H1 (cell line): ENCODE results near the gene ADRB1. TPM values are rescaled to one million over a fixed set of nuclear protein-coding genes. Genes with fewer than 3 reads are reported as not detected.

Experiments used
- CTCF ChIA-PET: fragments of 300-600 bp; sonication (Branson Sonifier 250); formaldehyde crosslinking; loops from one replicate; lab custom pipeline; 2021; ENCODE audit not compliant: partially characterized antibody; lab: Charles Lee
- POLR2A ChIA-PET: fragments of 300-600 bp; sonication (Branson Sonifier 250); formaldehyde crosslinking; loops from one replicate; lab custom pipeline; 2021; ENCODE audit warnings: inconsistent platforms; ENCODE audit not compliant: partially characterized antibody; lab: Charles Lee
- DNase-seq, 2 experiments: peaks; one replicate each; pipeline versions ENCODE4 v3.0.0 to v3.0.0-alpha.2; 2010 to 2022; ENCODE audit warnings: low spot score in 2 of 2, low read depth in 1 of 2, mixed read lengths in 1 of 2
- FAIRE-seq: peaks from 2 replicates; lab custom pipeline; 2011; peaks lifted over from hg19 to GRCh38; lab: Jason Lieb, UNC
- H2AFZ ChIP-seq: 2 replicates; pipeline ENCODE4 v1.8.1; 2012; ENCODE audit warnings: low read length, inconsistent platforms
- H2AK5ac ChIP-seq: 2 replicates; pipeline ENCODE4 v1.6.1; 2013; ENCODE audit warnings: low read depth, low read length
- H2BK120ac ChIP-seq: replicated peaks from 2 replicates; pipeline ENCODE3; 2013; ENCODE audit warnings: low read depth, low read length, inconsistent platforms
- H2BK12ac ChIP-seq: 2 replicates; pipeline ENCODE4 v1.6.1; 2013; ENCODE audit warnings: low read depth, low read length
- H2BK15ac ChIP-seq: 2 replicates; pipeline ENCODE4 v1.6.1; 2013; ENCODE audit warnings: low read length
- H2BK20ac ChIP-seq: 2 replicates; pipeline ENCODE4 v1.6.1; 2013; ENCODE audit warnings: low read length
- H2BK5ac ChIP-seq: 2 replicates; pipeline ENCODE4 v1.6.1; 2013; ENCODE audit warnings: low read depth, low read length
- H3K14ac ChIP-seq: 2 replicates; pipeline ENCODE4 v1.6.1; 2013; ENCODE audit warnings: inconsistent platforms; ENCODE audit not compliant: insufficient read length
- H3K18ac ChIP-seq: 2 replicates; pipeline ENCODE4 v1.6.1; 2013; ENCODE audit warnings: low read length; ENCODE audit errors: extremely low read depth
- H3K23ac ChIP-seq: 2 replicates; pipeline ENCODE4 v1.6.1; 2013; ENCODE audit warnings: inconsistent platforms; ENCODE audit not compliant: insufficient read length
- H3K23me2 ChIP-seq: 2 replicates; pipeline ENCODE4 v1.6.1; 2013; ENCODE audit warnings: low read depth, low read length
- H3K27ac ChIP-seq: 2 replicates; pipeline ENCODE4 v1.6.1; 2011; ENCODE audit warnings: low read depth, low read length, inconsistent platforms
- H3K27me3 ChIP-seq, 4 experiments: replicated peaks in 1 of 4; 1 replicate in 1 of 4; 2 replicates in 3 of 4; pipeline versions ENCODE4 v1.6.1 to v1.8.1; 2011 to 2013; ENCODE audit warnings: low read length in 3 of 4, mild to moderate bottlenecking in 3 of 4, inconsistent platforms in 2 of 4, mixed read lengths in 2 of 4, moderate library complexity in 1 of 4; ENCODE audit not compliant: control insufficient read depth in 3 of 4, insufficient read depth in 3 of 4; ENCODE audit errors: extremely low read depth in 1 of 4
- H3K36me3 ChIP-seq, 4 experiments: 2 replicates each; pipeline versions ENCODE4 v1.6.1 to v1.8.1; 2011 to 2013; ENCODE audit warnings: mild to moderate bottlenecking in 4 of 4, low read length in 3 of 4, moderate library complexity in 2 of 4, control low read depth in 1 of 4, inconsistent platforms in 1 of 4; ENCODE audit not compliant: insufficient read depth in 4 of 4, control insufficient read depth in 2 of 4
- H3K4ac ChIP-seq: replicated peaks from 2 replicates; pipeline ENCODE3; 2013; ENCODE audit warnings: low read length, low read depth, mixed read lengths, inconsistent platforms; ENCODE audit not compliant: insufficient read length
- H3K4me1 ChIP-seq, 4 experiments: replicated peaks in 1 of 4; 1 replicate in 1 of 4; 2 replicates in 3 of 4; pipeline versions ENCODE4 v1.6.1 to v1.8.1; 2011 to 2013; ENCODE audit warnings: low read length in 3 of 4, inconsistent platforms in 2 of 4, mixed read lengths in 1 of 4; ENCODE audit not compliant: insufficient read depth in 4 of 4, control insufficient read depth in 3 of 4
- H3K4me2 ChIP-seq, 2 experiments: 2 replicates each; pipeline versions ENCODE4 v1.6.1 to v1.8.1; 2011 to 2013; ENCODE audit warnings: low read depth in 2 of 2, low read length in 2 of 2, control low read depth in 1 of 2, inconsistent platforms in 1 of 2, mild to moderate bottlenecking in 1 of 2; ENCODE audit not compliant: insufficient read depth in 1 of 2
- H3K4me3 ChIP-seq, 4 experiments: fragments of 200-600, 300-600 bp in 1 of 4; sonication (generic), shearing (Covaris generic), sonication (Bioruptor Twin) in 1 of 4; 2 replicates each; pipeline versions ENCODE4 v1.5.1 to v1.8.1; 2011 to 2016; ENCODE audit warnings: low read length in 4 of 4, low read depth in 3 of 4, control low read depth in 2 of 4, inconsistent platforms in 2 of 4, mild to moderate bottlenecking in 2 of 4, mixed read lengths in 1 of 4, moderate library complexity in 1 of 4; ENCODE audit not compliant: insufficient read depth in 2 of 4; ENCODE audit errors: extremely low read depth in 1 of 4
- H3K56ac ChIP-seq: replicated peaks from 2 replicates; pipeline ENCODE3; 2013; ENCODE audit warnings: low read depth, mild to moderate bottlenecking, mixed read lengths, low read length, inconsistent platforms; ENCODE audit not compliant: insufficient read length
- H3K79me1 ChIP-seq: 2 replicates; pipeline ENCODE4 v1.6.1; 2013; ENCODE audit warnings: low read depth, low read length, control low read depth
- H3K79me2 ChIP-seq, 2 experiments: 2 replicates each; pipeline versions ENCODE4 v1.6.1 to v1.8.1; 2012 to 2013; ENCODE audit warnings: low read length in 2 of 2, mild to moderate bottlenecking in 2 of 2, inconsistent platforms in 1 of 2; ENCODE audit not compliant: insufficient read depth in 2 of 2, control insufficient read depth in 1 of 2
- H3K9ac ChIP-seq, 4 experiments: replicated peaks in 1 of 4; 1 replicate in 1 of 4; 2 replicates in 3 of 4; pipeline versions ENCODE4 v1.6.1 to v1.8.1; 2011 to 2013; ENCODE audit warnings: low read depth in 3 of 4, low read length in 3 of 4, control low read depth in 2 of 4, mild to moderate bottlenecking in 2 of 4, moderate library complexity in 2 of 4, inconsistent platforms in 1 of 4; ENCODE audit errors: extremely low read depth in 1 of 4
- H3K9me3 ChIP-seq, 2 experiments: 2 replicates each; pipeline versions ENCODE4 v1.6.1 to v1.8.1; 2012 to 2013; ENCODE audit warnings: mild to moderate bottlenecking in 2 of 2, moderate library complexity in 2 of 2, control low read depth in 1 of 2, inconsistent platforms in 1 of 2, low read depth in 1 of 2, low read length in 1 of 2, mixed read lengths in 1 of 2; ENCODE audit not compliant: insufficient read depth in 2 of 2
- H4K20me1 ChIP-seq, 2 experiments: replicated peaks in 1 of 2; 2 replicates each; pipeline versions ENCODE3 to v1.8.1; 2011 to 2013; ENCODE audit warnings: inconsistent platforms in 2 of 2, low read length in 2 of 2, mild to moderate bottlenecking in 1 of 2; ENCODE audit not compliant: insufficient read depth in 2 of 2, control insufficient read depth in 1 of 2
- H4K5ac ChIP-seq: 2 replicates; pipeline ENCODE4 v1.6.1; 2013; ENCODE audit warnings: low read length, low read depth, mixed read lengths, inconsistent platforms; ENCODE audit not compliant: insufficient read length
- H4K8ac ChIP-seq: 2 replicates; pipeline ENCODE4 v1.8.0; 2013; ENCODE audit warnings: mild to moderate bottlenecking, moderate library complexity, low read length, inconsistent platforms; ENCODE audit not compliant: insufficient read depth; ENCODE audit errors: extremely low read depth
- H4K91ac ChIP-seq: replicated peaks from 2 replicates; pipeline ENCODE3; 2013; ENCODE audit warnings: low read length, mixed read lengths, inconsistent platforms; ENCODE audit not compliant: insufficient read length
- ATF2 ChIP-seq: IDR thresholded peaks from 2 replicates; pipeline ENCODE4 v1.6.1; 2012; ENCODE audit warnings: low read length, inconsistent platforms
- BCL11A ChIP-seq, 2 experiments: IDR thresholded peaks; one replicate each; pipeline ENCODE4 v1.6.1; 2011; ENCODE audit warnings: low read depth in 2 of 2, low read length in 2 of 2, mild to moderate bottlenecking in 2 of 2
- CTBP2 ChIP-seq: IDR thresholded peaks from 2 replicates; pipeline ENCODE4 v1.7.0; 2011; ENCODE audit warnings: borderline replicate concordance, mild to moderate bottlenecking, moderate library complexity, mixed read lengths, low read length; ENCODE audit not compliant: insufficient read depth, insufficient read length
- FOSL1 ChIP-seq: IDR thresholded peaks from 2 replicates; pipeline ENCODE4 v1.6.1; 2011; ENCODE audit warnings: mild to moderate bottlenecking, low read depth, low read length, moderate library complexity; ENCODE audit not compliant: insufficient read depth
- JUND ChIP-seq: IDR thresholded peaks from 2 replicates; pipeline ENCODE4 v1.6.1; 2011; ENCODE audit warnings: mild to moderate bottlenecking, improper control_type of control experiment, low read length
- TBP ChIP-seq: IDR thresholded peaks from 2 replicates; pipeline ENCODE4 v1.6.1; 2011; ENCODE audit warnings: low read depth, low read length, improper control_type of control experiment
- YY1 ChIP-seq: IDR thresholded peaks from 2 replicates; pipeline ENCODE4 v1.6.1; 2011; ENCODE audit warnings: low read depth, mild to moderate bottlenecking, low read length
- WGBS, 2 experiments: shearing (Covaris generic) in 1 of 2; methylation state at CpG; one replicate each; pipeline versions ENCODE4 v1.1.6 to v1.1.7; 2013 to 2015; ENCODE audit warnings: low lambda C conversion rate in 2 of 2, mixed read lengths in 2 of 2, inconsistent platforms in 1 of 2, low coverage in 1 of 2, missing lambda C conversion rate in 1 of 2; ENCODE audit not compliant: insufficient replicate concordance in 2 of 2, insufficient coverage in 1 of 2, insufficient read length in 1 of 2; ENCODE audit errors: extremely low coverage in 1 of 2, missing lambda C conversion rate in 1 of 2; 5-methylcytosine and 5-hydroxymethylcytosine counted together
- polyA plus RNA-seq, 7 experiments: library from polyadenylated mRNA; depleted of rRNA in 3 of 7; stranded (reverse) in 5 of 7; unstranded in 2 of 7; fragments of >200 nt in 5 of 7; fragments of 200-250 nt in 2 of 7; gene quantifications; 1 replicate in 5 of 7; 2 replicates in 1 of 7; 4 replicates in 1 of 7; pipeline versions ENCODE4 v1.2.1 to v1.2.3, GENCODE V29; 2011 to 2013; ENCODE audit warnings: missing spikeins in 2 of 7, mixed read lengths in 2 of 7
- total RNA-seq: library from RNA; stranded (reverse); fragmentation: NEBNext Ultra II Directional; extraction: Animal tissue kit (Norgen Biotek cat#: 25700); gene quantifications from 2 replicates; pipeline ENCODE4 v1.2.1, GENCODE V29; 2021

ADRB1 gene
- total and polyA plus RNA-seq, 2 of the 8 experiments (the other 6 are each of a cell fraction or from before 2014, with no cell fraction given) = 0.14 to 0.48 TPM

DNA sequence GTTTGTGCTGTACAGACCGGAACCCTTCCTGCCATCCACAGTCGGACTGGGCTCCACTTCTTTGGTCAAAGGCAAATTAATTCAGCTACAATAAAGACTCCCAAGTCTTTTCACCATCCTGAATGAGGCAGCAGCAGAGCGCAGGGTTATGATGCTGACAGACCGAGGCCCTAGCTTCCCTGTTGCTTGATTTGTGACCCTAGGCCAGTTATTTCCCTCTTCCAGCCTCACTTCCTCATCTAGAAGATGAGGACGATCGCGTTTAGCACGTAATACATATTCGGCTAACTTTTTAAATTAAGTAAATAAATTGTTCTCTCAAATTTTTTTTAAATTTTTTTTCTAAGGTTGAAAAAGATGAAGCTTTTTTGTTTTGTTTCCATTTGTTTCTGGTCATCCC is 18.1 kb downstream of the ADRB1 start:
- Histone ChIP-seq H2AFZ (no peak overlapping the region), H3K27me3 (peaks cover 0 to 3% (median 0%) of the 10 kb centered on the region in 4 experiments; a peak in 2 of 7 replicates)

More for the DNA sequence above, 18.1 kb downstream of the ADRB1 start:
- no peak overlapping the region for H2BK15ac ChIP-seq
- no peaks in the 10 kb centered on the region for H3K36me3 ChIP-seq
- H3K27ac ChIP-seq = no peak overlapping the region
- peaks cover 0 to 4% (median 0%) of the 10 kb centered on the region in 4 experiments; a peak in 3 of 7 replicates for H3K4me1 ChIP-seq
- H4K5ac ChIP-seq = no peak overlapping the region
- no peak overlapping the region for H3K4me3 ChIP-seq
- no peak for FAIRE-seq
- H3K23me2 ChIP-seq = no peaks in the 10 kb centered on the region
- no peak overlapping the region for H3K14ac ChIP-seq
- no peak overlapping the region for H2BK5ac ChIP-seq
- no peak overlapping the region for H3K9ac ChIP-seq
- H2BK120ac ChIP-seq = no peak overlapping the region
- H2BK20ac ChIP-seq = no peak overlapping the region
- CTCF ChIA-PET = interaction anchor here (1.0 kb wide), 1 partner anchor 16 kb away, joined by 3 read pairs; no protein-coding TSS in a partner anchor
- no peak overlapping the region for H3K56ac ChIP-seq
- H4K20me1 ChIP-seq = no peaks in the 10 kb centered on the region
- no peaks in the 10 kb centered on the region for H3K79me2 ChIP-seq
- POLR2A ChIA-PET = no interaction called here
- H3K4me2 ChIP-seq = no peak overlapping the region
- H3K18ac ChIP-seq = no peak overlapping the region; the same call in 1 of the 2 replicates
- H3K79me1 ChIP-seq = no peaks in the 10 kb centered on the region
- H2BK12ac ChIP-seq = peak overlapping the region; percentile 50; the same call in 1 of the 2 replicates
- 88% methylated on average over 9 of the region's 9 CpGs; no CpG with 5 or more reads in 1 of the 2 experiments for WGBS, 2 experiments
- H3K9me3 ChIP-seq = no peaks in the 10 kb centered on the region
- H3K4ac ChIP-seq = no peak overlapping the region
- no peak overlapping the region for H3K23ac ChIP-seq
- no peak overlapping the region for H4K91ac ChIP-seq
- no peak for TF ChIP-seq TBP
- TF ChIP-seq BCL11A (IDR thresholded peaks at IDR 0.05; ENCODE audit: low read depth in 2 of 2, low read length in 2 of 2) = no peak
- TF ChIP-seq YY1 = no peak
- no peak for TF ChIP-seq JUND
- TF ChIP-seq FOSL1 = no peak
- TF ChIP-seq ATF2 = no peak
- TF ChIP-seq CTBP2 = no peak
- H2AK5ac ChIP-seq = no peak overlapping the region
- DNase-seq = no peak
- no peak overlapping the region for H4K8ac ChIP-seq
